ENCODE data around the gene ABCA2. TPM values are rescaled to one million over a fixed set of nuclear protein-coding genes. Genes with fewer than 3 reads are reported as not detected.

The ABCA2 gene
- total RNA-seq, 1 donor, result 20.3 TPM

DNA sequence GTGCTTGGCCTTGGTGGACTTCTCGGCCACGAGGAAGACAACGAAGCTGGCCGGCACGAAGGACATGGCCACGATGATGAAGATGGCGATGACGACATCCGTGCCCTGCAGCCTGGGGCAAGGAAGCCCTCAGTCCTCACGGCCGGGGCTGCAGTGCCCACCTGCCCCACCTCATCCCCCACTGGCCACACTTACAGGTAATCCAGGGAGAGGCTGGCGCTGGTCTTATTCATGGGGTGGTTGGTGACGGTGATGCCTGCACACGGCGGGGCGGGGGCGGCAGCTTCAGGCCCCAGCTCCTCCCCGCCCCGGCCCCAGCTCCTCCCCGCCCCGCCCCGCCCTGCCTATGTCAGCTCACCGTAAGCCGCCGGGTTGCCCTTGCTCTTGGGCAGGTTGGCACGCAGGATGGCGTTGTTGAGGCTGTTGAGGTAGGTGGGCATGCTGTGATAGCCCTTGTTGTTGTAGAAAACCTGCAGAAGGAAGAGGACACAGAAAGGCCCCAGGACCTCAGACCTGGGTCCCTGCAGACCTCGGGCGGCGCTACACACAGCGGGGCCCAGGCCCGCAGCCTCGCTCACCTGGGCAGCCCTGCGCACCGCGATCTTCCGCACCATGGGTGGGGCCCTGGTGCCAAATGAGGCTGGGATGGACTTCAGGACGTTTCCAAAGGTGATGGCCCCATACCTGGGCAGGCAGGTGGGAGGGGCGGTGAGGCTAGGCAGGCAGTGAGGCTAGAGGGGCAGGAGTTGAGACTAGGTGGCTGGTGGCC, 15.9 kb downstream of the ABCA2 start:
- no peaks in the 10 kb centered on the region for H3K36me3 ChIP-seq (ENCODE audit: insufficient read depth, low read length)
- DNase-seq (ENCODE audit: insufficient read length, low spot score, missing footprints), result no peak
- TF ChIP-seq CTCF (IDR thresholded peaks at IDR 0.05; ENCODE audit: extremely low read depth, low read depth, low read length), result no peak
- H3K79me2 ChIP-seq (ENCODE audit: insufficient read depth, low read length), result no peaks in the 10 kb centered on the region
- no peaks in the 10 kb centered on the region for H3K4me1 ChIP-seq (ENCODE audit: insufficient read depth, low read length)
- H3K4me3 ChIP-seq (ENCODE audit: insufficient read depth, low read length), result no peak overlapping the region
- no peak overlapping the region for H3K4me2 ChIP-seq (ENCODE audit: insufficient read depth, low read length)
- no peaks in the 10 kb centered on the region for H3K9me3 ChIP-seq (ENCODE audit: low read depth, low read length)
- no peaks in the 10 kb centered on the region for H4K20me1 ChIP-seq (ENCODE audit: insufficient read depth, low read length)
- H3K27me3 ChIP-seq (ENCODE audit: insufficient read depth, low read length), result no peaks in the 10 kb centered on the region
- H2AFZ ChIP-seq (ENCODE audit: low read length), result no peak overlapping the region
- no peak overlapping the region for H3K27ac ChIP-seq (ENCODE audit: low read depth, low read length)

GRCh38 chr9:137011156-137011555, 16.9 kb downstream of the ABCA2 start:
- no peak overlapping the region for H3K4me2 ChIP-seq (ENCODE audit: insufficient read depth, low read length)
- H3K27me3 ChIP-seq (ENCODE audit: insufficient read depth, low read length), result no peaks in the 10 kb centered on the region
- peaks cover 4% of the 10 kb centered on the region for H3K4me1 ChIP-seq (ENCODE audit: insufficient read depth, low read length)
- no peak overlapping the region for H2AFZ ChIP-seq (ENCODE audit: low read length)
- no peak overlapping the region for H3K27ac ChIP-seq (ENCODE audit: low read depth, low read length)
- no peak for TF ChIP-seq CTCF (IDR thresholded peaks at IDR 0.05; ENCODE audit: extremely low read depth, low read depth, low read length)
- no peaks in the 10 kb centered on the region for H3K79me2 ChIP-seq (ENCODE audit: insufficient read depth, low read length)
- no peaks in the 10 kb centered on the region for H4K20me1 ChIP-seq (ENCODE audit: insufficient read depth, low read length)
- H3K36me3 ChIP-seq (ENCODE audit: insufficient read depth, low read length), result no peaks in the 10 kb centered on the region
- no peak overlapping the region for H3K4me3 ChIP-seq (ENCODE audit: insufficient read depth, low read length)
- H3K9me3 ChIP-seq (ENCODE audit: low read depth, low read length), result no peaks in the 10 kb centered on the region
- DNase-seq (ENCODE audit: insufficient read length, low spot score, missing footprints), result no peak

- Histone ChIP-seq H3K79me2 (ENCODE audit: insufficient read depth, low read length) (no peaks in the 10 kb centered on the region), H3K9me3 (ENCODE audit: low read depth, low read length) (no peaks in the 10 kb centered on the region), H3K4me3 (ENCODE audit: insufficient read depth, low read length) (no peak overlapping the region), H3K4me2 (ENCODE audit: insufficient read depth, low read length) (no peak overlapping the region), H3K27me3 (ENCODE audit: insufficient read depth, low read length) (no peaks in the 10 kb centered on the region), H2AFZ (ENCODE audit: low read length) (no peak overlapping the region), H3K36me3 (ENCODE audit: insufficient read depth, low read length) (no peaks in the 10 kb centered on the region), H4K20me1 (ENCODE audit: insufficient read depth, low read length) (no peaks in the 10 kb centered on the region), H3K4me1 (ENCODE audit: insufficient read depth, low read length) (peaks cover 4% of the 10 kb centered on the region), H3K27ac (ENCODE audit: low read depth, low read length) (no peak overlapping the region)
- TF ChIP-seq CTCF (IDR thresholded peaks at IDR 0.05; ENCODE audit: extremely low read depth, low read depth, low read length), result no peak
- no peak for DNase-seq (ENCODE audit: insufficient read length, low spot score, missing footprints)
Observed at GRCh38 chr9:137009938-137010732, 17.9 kb downstream of the ABCA2 start.

- Histone ChIP-seq H3K36me3 (ENCODE audit: insufficient read depth, low read length) (no peaks in the 10 kb centered on the region), H3K4me1 (ENCODE audit: insufficient read depth, low read length) (peaks cover 4% of the 10 kb centered on the region), H2AFZ (ENCODE audit: low read length) (no peak overlapping the region), H3K4me3 (ENCODE audit: insufficient read depth, low read length) (no peak overlapping the region), H3K79me2 (ENCODE audit: insufficient read depth, low read length) (no peaks in the 10 kb centered on the region), H3K4me2 (ENCODE audit: insufficient read depth, low read length) (no peak overlapping the region), H3K27me3 (ENCODE audit: insufficient read depth, low read length) (no peaks in the 10 kb centered on the region), H3K9me3 (ENCODE audit: low read depth, low read length) (no peaks in the 10 kb centered on the region), H3K27ac (ENCODE audit: low read depth, low read length) (no peak overlapping the region), H4K20me1 (ENCODE audit: insufficient read depth, low read length) (no peaks in the 10 kb centered on the region)
- no peak for TF ChIP-seq CTCF (IDR thresholded peaks at IDR 0.05; ENCODE audit: extremely low read depth, low read depth, low read length)
- no peak for DNase-seq (ENCODE audit: insufficient read length, low spot score, missing footprints)
Observed at GRCh38 chr9:137009217-137009616, 18.8 kb downstream of the ABCA2 start.
